ENCODE data around the gene SCTR.

The SCTR gene

DNA sequence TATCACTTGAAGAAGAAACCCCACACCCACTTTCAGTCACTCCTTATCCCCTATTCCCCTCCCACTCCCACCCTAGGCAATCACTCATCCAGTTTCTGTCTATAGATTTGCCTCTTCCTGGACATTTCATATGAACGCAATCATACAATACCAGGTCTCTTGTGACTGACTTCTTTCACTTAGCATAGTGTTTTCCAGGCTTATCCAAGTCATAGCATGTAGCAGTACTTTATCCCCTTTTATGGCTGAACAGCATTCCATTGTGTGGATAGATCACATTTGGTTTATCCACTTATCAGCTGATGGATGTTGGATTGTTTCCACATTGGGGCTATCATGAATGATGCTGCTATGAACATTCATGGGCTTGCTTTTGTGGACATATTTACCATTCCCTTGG lies 26.6 kb upstream of the SCTR start:
- DNase-seq = no peak
- no peaks in the 10 kb centered on the region for H3K27me3 ChIP-seq
- no peak overlapping the region for H3K27ac ChIP-seq
- no peaks in the 10 kb centered on the region for H3K9me3 ChIP-seq
- TF ChIP-seq, protein P1, sequence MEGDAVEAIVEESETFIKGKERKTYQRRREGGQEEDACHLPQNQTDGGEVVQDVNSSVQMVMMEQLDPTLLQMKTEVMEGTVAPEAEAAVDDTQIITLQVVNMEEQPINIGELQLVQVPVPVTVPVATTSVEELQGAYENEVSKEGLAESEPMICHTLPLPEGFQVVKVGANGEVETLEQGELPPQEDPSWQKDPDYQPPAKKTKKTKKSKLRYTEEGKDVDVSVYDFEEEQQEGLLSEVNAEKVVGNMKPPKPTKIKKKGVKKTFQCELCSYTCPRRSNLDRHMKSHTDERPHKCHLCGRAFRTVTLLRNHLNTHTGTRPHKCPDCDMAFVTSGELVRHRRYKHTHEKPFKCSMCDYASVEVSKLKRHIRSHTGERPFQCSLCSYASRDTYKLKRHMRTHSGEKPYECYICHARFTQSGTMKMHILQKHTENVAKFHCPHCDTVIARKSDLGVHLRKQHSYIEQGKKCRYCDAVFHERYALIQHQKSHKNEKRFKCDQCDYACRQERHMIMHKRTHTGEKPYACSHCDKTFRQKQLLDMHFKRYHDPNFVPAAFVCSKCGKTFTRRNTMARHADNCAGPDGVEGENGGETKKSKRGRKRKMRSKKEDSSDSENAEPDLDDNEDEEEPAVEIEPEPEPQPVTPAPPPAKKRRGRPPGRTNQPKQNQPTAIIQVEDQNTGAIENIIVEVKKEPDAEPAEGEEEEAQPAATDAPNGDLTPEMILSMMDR (IDR thresholded peaks at IDR 0.05) = no peak
- no peaks in the 10 kb centered on the region for H3K36me3 ChIP-seq
- intact Hi-C loops (cut with DNase I; ENCODE audit: low total_unique reads) = no loop called here
- no peaks in the 10 kb centered on the region for H3K4me1 ChIP-seq
- no peak overlapping the region for H3K4me3 ChIP-seq

DNA sequence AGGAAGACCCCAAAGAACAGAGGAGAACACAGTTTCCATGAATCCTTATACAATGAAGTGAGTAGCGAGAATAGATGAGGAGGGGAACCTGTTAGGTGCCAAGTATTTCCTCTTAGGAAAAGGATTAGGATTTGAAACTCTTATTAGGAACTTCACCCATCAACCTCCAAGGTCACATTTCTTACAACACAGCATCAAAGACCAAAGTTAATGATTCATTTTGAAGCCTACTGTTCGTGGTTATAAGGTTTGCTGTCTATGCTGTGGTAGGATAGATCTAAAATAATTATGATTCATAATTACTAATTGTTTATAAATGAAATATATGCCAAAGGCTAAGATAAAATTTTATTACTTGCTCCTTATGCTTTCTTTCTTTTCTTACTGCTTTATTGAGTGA lies 26.1 kb upstream of the SCTR start:
- TF ChIP-seq, protein P1 (IDR thresholded peaks at IDR 0.05) = no peak
- Histone ChIP-seq H3K9me3 (no peaks in the 10 kb centered on the region), H3K4me3 (no peak overlapping the region), H3K36me3 (no peaks in the 10 kb centered on the region), H3K4me1 (no peaks in the 10 kb centered on the region), H3K27me3 (no peaks in the 10 kb centered on the region), H3K27ac (no peak overlapping the region)
- DNase-seq = no peak
- intact Hi-C loops (cut with DNase I; ENCODE audit: low total_unique reads) = no loop called here

DNA sequence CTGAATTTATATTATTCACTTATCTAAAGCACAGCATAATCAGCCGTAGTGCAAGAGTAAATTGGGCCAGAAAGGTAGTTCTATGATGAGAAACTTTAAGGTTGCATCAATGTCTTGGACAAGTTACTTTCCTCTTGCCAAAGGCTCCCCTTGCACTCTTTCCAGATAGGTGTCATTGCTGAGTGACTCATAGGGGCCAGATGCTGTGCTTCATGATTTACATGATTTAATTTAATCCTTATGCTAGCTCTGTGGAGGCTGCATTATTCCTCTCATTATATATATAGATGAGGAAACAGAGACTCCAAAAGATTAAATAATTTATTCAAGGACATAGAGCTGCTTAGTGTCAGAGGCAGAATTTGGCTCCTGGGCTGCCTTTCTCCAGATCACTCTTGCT lies 25.0 kb upstream of the SCTR start:
- no peaks in the 10 kb centered on the region for H3K27me3 ChIP-seq
- TF ChIP-seq, protein P1 (IDR thresholded peaks at IDR 0.05) = no peak
- intact Hi-C loops (cut with DNase I; ENCODE audit: low total_unique reads) = no loop called here
- peaks cover 0 to 9% (median 6%) of the 10 kb centered on the region in 4 donors for H3K4me1 ChIP-seq
- no peak overlapping the region for H3K4me3 ChIP-seq
- no peak overlapping the region for H3K27ac ChIP-seq
- DNase-seq = no peak
- H3K9me3 ChIP-seq = no peaks in the 10 kb centered on the region
- H3K36me3 ChIP-seq = no peaks in the 10 kb centered on the region

DNA sequence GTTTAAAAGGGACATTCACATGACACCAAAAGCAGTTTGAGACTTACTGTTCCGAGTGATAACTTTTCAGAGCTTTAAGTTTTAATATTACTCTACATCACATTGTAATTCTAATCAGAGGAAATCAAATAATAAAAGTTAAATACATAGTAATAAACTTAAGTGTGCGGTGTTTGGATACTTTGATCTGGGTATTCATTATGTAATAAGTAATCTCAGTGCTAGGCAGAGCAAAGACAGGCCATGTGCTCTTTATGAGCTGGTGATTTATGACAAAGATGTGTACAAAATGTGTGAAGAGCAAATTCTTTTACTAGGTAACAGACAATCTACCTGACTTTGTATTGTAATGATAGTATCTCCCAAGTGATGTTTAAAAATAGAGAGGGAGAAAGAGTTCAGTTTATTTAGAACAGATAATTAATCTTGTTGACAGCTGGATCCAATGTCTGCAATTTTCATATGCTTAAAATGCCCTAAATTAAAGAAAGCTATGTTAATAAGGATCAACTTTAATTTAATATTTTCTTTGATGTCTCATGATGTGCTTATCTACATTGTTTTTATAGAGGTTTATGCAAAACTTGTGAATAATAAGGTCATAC lies 24.3 kb upstream of the SCTR start:
- H3K36me3 ChIP-seq = no peaks in the 10 kb centered on the region
- H3K9me3 ChIP-seq = no peaks in the 10 kb centered on the region
- no peak for DNase-seq
- H3K27ac ChIP-seq = no peak overlapping the region
- intact Hi-C loops (cut with DNase I; ENCODE audit: low total_unique reads) = no loop called here
- TF ChIP-seq, protein P1 (IDR thresholded peaks at IDR 0.05) = no peak
- H3K4me3 ChIP-seq = no peak overlapping the region
- H3K27me3 ChIP-seq = no peaks in the 10 kb centered on the region
- peaks cover 0 to 12% (median 7%) of the 10 kb centered on the region in 4 donors for H3K4me1 ChIP-seq

DNA sequence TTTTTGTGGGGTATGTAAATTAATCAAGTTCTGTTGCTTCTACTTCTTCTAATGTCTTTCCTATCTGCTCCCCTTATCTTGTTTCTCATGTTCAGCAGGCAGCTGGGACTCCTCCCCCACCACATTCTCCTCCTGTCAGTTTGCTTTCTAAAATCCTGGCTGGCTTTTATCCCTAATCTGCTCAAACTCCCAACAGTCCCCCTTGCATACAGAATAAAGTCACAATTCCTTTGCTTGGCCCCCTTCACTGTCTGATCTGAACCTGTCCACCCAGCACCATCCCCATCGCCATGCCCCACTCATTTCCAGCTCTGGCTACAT lies 22.1 kb upstream of the SCTR start:
- TF ChIP-seq, protein P1 (IDR thresholded peaks at IDR 0.05) = no peak
- intact Hi-C loops (cut with DNase I; ENCODE audit: low total_unique reads) = no loop called here
- Histone ChIP-seq H3K4me1 (peaks cover 0 to 12% (median 7%) of the 10 kb centered on the region in 4 donors), H3K36me3 (no peaks in the 10 kb centered on the region), H3K27me3 (no peaks in the 10 kb centered on the region), H3K27ac (no peak overlapping the region), H3K9me3 (no peaks in the 10 kb centered on the region), H3K4me3 (no peak overlapping the region)
- DNase-seq = no peak

All from tibial artery (tissue), 4 donors.